ENCODE results near the gene BUD13. TPM values are rescaled to one million over a fixed set of nuclear protein-coding genes. Genes with fewer than 3 reads are reported as not detected.

BUD13 gene
- total and polyA plus RNA-seq, 2 of the 13 experiments (the other 11 are each of a cell fraction or from before 2014, with no cell fraction given): 13.3 to 25.9 TPM

- TF ChIP-seq HNF1A (IDR thresholded peaks at IDR 0.05; ENCODE audit: low read depth) (no peak), HNF1A (CRISPR knock-in tag; IDR thresholded peaks at IDR 0.05; ENCODE audit: borderline replicate concordance) (no peak), ZNF10 (CRISPR knock-in tag; IDR thresholded peaks at IDR 0.05; ENCODE audit: borderline replicate concordance, low read depth) (no peak), KMT2B (CRISPR knock-in tag; IDR thresholded peaks at IDR 0.05) (peak; percentile 63; the same call in 1 of the 2 replicates), CCDC6 (CRISPR knock-in tag; IDR thresholded peaks at IDR 0.05) (no peak; the same call in 1 of the 2 replicates), ZNF839 (CRISPR knock-in tag; IDR thresholded peaks at IDR 0.05; ENCODE audit: borderline replicate concordance) (no peak), ZNF781 (CRISPR knock-in tag; IDR thresholded peaks at IDR 0.05; ENCODE audit: borderline replicate concordance, not compliant biosample characterization) (no peak), SKI (IDR thresholded peaks at IDR 0.05; ENCODE audit: partially characterized antibody) (no peak), IRF9 (CRISPR knock-in tag; IDR thresholded peaks at IDR 0.05; ENCODE audit: borderline replicate concordance) (no peak), FIP1L1 (IDR thresholded peaks at IDR 0.05; ENCODE audit: borderline replicate concordance, insufficient read depth, low read depth, low read length) (no peak), SALL2 (CRISPR knock-in tag; IDR thresholded peaks at IDR 0.05) (no peak), ZFX (CRISPR knock-in tag; IDR thresholded peaks at IDR 0.05; ENCODE audit: low read depth) (peak; percentile 51), FOXA3 (CRISPR knock-in tag; IDR thresholded peaks at IDR 0.05) (peak; percentile 41; the same call in 1 of the 2 replicates)
- TF ChIP-seq, protein P1, sequence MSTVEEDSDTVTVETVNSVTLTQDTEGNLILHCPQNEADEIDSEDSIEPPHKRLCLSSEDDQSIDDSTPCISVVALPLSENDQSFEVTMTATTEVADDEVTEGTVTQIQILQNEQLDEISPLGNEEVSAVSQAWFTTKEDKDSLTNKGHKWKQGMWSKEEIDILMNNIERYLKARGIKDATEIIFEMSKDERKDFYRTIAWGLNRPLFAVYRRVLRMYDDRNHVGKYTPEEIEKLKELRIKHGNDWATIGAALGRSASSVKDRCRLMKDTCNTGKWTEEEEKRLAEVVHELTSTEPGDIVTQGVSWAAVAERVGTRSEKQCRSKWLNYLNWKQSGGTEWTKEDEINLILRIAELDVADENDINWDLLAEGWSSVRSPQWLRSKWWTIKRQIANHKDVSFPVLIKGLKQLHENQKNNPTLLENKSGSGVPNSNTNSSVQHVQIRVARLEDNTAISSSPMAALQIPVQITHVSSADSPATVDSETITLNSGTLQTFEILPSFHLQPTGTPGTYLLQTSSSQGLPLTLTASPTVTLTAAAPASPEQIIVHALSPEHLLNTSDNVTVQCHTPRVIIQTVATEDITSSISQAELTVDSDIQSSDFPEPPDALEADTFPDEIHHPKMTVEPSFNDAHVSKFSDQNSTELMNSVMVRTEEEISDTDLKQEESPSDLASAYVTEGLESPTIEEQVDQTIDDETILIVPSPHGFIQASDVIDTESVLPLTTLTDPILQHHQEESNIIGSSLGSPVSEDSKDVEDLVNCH (CRISPR knock-in tag; IDR thresholded peaks at IDR 0.05): no peak
- TF ChIP-seq, protein P2, sequence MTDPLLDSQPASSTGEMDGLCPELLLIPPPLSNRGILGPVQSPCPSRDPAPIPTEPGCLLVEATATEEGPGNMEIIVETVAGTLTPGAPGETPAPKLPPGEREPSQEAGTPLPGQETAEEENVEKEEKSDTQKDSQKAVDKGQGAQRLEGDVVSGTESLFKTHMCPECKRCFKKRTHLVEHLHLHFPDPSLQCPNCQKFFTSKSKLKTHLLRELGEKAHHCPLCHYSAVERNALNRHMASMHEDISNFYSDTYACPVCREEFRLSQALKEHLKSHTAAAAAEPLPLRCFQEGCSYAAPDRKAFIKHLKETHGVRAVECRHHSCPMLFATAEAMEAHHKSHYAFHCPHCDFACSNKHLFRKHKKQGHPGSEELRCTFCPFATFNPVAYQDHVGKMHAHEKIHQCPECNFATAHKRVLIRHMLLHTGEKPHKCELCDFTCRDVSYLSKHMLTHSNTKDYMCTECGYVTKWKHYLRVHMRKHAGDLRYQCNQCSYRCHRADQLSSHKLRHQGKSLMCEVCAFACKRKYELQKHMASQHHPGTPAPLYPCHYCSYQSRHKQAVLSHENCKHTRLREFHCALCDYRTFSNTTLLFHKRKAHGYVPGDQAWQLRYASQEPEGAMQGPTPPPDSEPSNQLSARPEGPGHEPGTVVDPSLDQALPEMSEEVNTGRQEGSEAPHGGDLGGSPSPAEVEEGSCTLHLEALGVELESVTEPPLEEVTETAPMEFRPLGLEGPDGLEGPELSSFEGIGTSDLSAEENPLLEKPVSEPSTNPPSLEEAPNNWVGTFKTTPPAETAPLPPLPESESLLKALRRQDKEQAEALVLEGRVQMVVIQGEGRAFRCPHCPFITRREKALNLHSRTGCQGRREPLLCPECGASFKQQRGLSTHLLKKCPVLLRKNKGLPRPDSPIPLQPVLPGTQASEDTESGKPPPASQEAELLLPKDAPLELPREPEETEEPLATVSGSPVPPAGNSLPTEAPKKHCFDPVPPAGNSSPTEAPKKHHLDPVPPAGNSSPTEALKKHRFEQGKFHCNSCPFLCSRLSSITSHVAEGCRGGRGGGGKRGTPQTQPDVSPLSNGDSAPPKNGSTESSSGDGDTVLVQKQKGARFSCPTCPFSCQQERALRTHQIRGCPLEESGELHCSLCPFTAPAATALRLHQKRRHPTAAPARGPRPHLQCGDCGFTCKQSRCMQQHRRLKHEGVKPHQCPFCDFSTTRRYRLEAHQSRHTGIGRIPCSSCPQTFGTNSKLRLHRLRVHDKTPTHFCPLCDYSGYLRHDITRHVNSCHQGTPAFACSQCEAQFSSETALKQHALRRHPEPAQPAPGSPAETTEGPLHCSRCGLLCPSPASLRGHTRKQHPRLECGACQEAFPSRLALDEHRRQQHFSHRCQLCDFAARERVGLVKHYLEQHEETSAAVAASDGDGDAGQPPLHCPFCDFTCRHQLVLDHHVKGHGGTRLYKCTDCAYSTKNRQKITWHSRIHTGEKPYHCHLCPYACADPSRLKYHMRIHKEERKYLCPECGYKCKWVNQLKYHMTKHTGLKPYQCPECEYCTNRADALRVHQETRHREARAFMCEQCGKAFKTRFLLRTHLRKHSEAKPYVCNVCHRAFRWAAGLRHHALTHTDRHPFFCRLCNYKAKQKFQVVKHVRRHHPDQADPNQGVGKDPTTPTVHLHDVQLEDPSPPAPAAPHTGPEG (CRISPR knock-in tag; IDR thresholded peaks at IDR 0.05): 0 out of 2 replicates have a peak, but pooled peaks have one; percentile 41
These were observed 15.1 kb upstream of the BUD13 start, which contains the start of gene ZPR1 (continued) for GRCh38 chr11:116787786-116788486.

All from HepG2 (cell line).